ENCODE results near the gene GRIK3. TPM values are rescaled to one million over a fixed set of nuclear protein-coding genes. Genes with fewer than 3 reads are reported as not detected.
"Not testable (repeated sequence)": the region's sequence is repeated elsewhere in the genome, so short reads cannot be mapped to it uniquely, and the experiment has no call there.

The GRIK3 gene
- total RNA-seq, 4 donors from 2014 or later, result 0.75 to 9.8 (median 1.2) TPM

GRCh38 chr1:36909946-36910725 lies 124.2 kb downstream of the GRIK3 start:
- in situ Hi-C loops (cut with MboI; ENCODE audit: low pct_ligation_motif_present in 1 of 4, low pct_unique_long_range_greater_than_20kb in 1 of 4, low sequenced_read_pairs in 3 of 4) (no loop called here), intact Hi-C loops (cut with DNase I; ENCODE audit: low total_unique reads) (no loop called here)
- Histone ChIP-seq H3K27ac (no peak overlapping the region), H3K4me1 (no peaks in the 10 kb centered on the region), H3K36me3 (no peaks in the 10 kb centered on the region), H3K4me3 (no peak overlapping the region), H3K27me3 (peaks cover 4% of the 10 kb centered on the region), H3K9me3 (no peaks in the 10 kb centered on the region)
- DNase-seq, result no peak
- TF ChIP-seq POLR2A (IDR thresholded peaks at IDR 0.05), result no peak
- TF ChIP-seq POLR2AphosphoS5 (IDR thresholded peaks at IDR 0.05), result no peak
- no peak for TF ChIP-seq EP300 (IDR thresholded peaks at IDR 0.05; ENCODE audit: low read depth)
- no peak for TF ChIP-seq CTCF (IDR thresholded peaks at IDR 0.05)
- 24 to 37% methylated on average over 2 to 10 of the region's 10 CpGs for WGBS, 2 donors (ENCODE audit: low coverage in 1 of 2)

- 73 to 77% methylated on average over 3 to 10 of the region's 10 CpGs for WGBS, 2 donors (ENCODE audit: low coverage in 1 of 2)
- DNase-seq; H3K4me1 ChIP-seq; H3K27ac ChIP-seq; H3K4me3 ChIP-seq; H3K36me3 ChIP-seq; H3K27me3 ChIP-seq; intact Hi-C loops (cut with DNase I; ENCODE audit: low total_unique reads); in situ Hi-C loops (cut with MboI; ENCODE audit: low pct_ligation_motif_present in 1 of 4, low pct_unique_long_range_greater_than_20kb in 1 of 4, low sequenced_read_pairs in 3 of 4); H3K9me3 ChIP-seq: not testable (repeated sequence)
These were observed 125.0 kb downstream of the GRIK3 start for GRCh38 chr1:36909359-36909758.

DNA sequence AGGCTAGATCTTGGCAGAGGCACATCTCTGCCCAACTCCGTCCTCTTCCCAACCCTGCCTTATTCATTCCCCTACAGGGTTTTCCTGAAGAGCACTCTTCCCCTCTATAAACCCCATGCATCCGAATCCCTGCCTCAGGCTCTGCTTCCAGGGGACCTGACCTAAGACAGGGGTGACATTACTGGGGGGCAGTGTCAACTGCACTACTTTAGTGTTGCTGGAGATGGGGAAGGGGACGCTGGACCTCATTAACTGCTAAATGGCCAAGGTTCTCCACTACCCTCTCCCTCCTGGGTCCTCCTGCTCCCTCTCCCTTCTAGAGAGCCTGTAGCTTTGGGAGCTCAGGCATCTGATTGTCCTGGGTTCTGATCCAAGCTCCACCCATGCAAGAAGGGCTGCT lies 126.2 kb downstream of the GRIK3 start:
- 69 to 83% methylated on average over 1 to 3 of the region's 3 CpGs for WGBS, 2 donors (ENCODE audit: low coverage in 1 of 2)
- TF ChIP-seq CTCF (IDR thresholded peaks at IDR 0.05), result no peak
- Histone ChIP-seq H3K27me3 (peaks cover 4% of the 10 kb centered on the region), H3K4me1 (no peaks in the 10 kb centered on the region), H3K9me3 (no peaks in the 10 kb centered on the region), H3K36me3 (no peaks in the 10 kb centered on the region), H3K4me3 (no peak overlapping the region), H3K27ac (no peak overlapping the region)
- no peak for DNase-seq
- in situ Hi-C loops (cut with MboI; ENCODE audit: low pct_ligation_motif_present in 1 of 4, low pct_unique_long_range_greater_than_20kb in 1 of 4, low sequenced_read_pairs in 3 of 4), result no loop called here
- intact Hi-C loops (cut with DNase I; ENCODE audit: low total_unique reads), result no loop called here

GRCh38 chr1:36906555-36906954 lies 127.8 kb downstream of the GRIK3 start:
- H3K36me3 ChIP-seq, result no peaks in the 10 kb centered on the region
- DNase-seq, result no peak
- no peaks in the 10 kb centered on the region for H3K4me1 ChIP-seq
- 64 to 74% methylated on average over 3 of the region's 3 CpGs for WGBS, 2 donors (ENCODE audit: low coverage in 1 of 2)
- TF ChIP-seq EP300 (IDR thresholded peaks at IDR 0.05; ENCODE audit: low read depth), result no peak
- no peak for TF ChIP-seq CTCF (IDR thresholded peaks at IDR 0.05)
- TF ChIP-seq POLR2A (IDR thresholded peaks at IDR 0.05), result no peak
- no peak for TF ChIP-seq POLR2AphosphoS5 (IDR thresholded peaks at IDR 0.05)
- H3K27me3 ChIP-seq, result peaks cover 4% of the 10 kb centered on the region
- no peaks in the 10 kb centered on the region for H3K9me3 ChIP-seq
- H3K27ac ChIP-seq, result no peak overlapping the region
- intact Hi-C loops (cut with DNase I; ENCODE audit: low total_unique reads) (no loop called here), in situ Hi-C loops (cut with MboI; ENCODE audit: low pct_ligation_motif_present in 1 of 4, low pct_unique_long_range_greater_than_20kb in 1 of 4, low sequenced_read_pairs in 3 of 4) (no loop called here)
- H3K4me3 ChIP-seq, result no peak overlapping the region

- TF ChIP-seq POLR2A (IDR thresholded peaks at IDR 0.05) (no peak), POLR2AphosphoS5 (IDR thresholded peaks at IDR 0.05) (no peak), CTCF (IDR thresholded peaks at IDR 0.05) (no peak), EP300 (IDR thresholded peaks at IDR 0.05; ENCODE audit: low read depth) (no peak)
- in situ Hi-C loops (cut with MboI; ENCODE audit: low pct_ligation_motif_present in 1 of 4, low pct_unique_long_range_greater_than_20kb in 1 of 4, low sequenced_read_pairs in 3 of 4) (no loop called here), intact Hi-C loops (cut with DNase I; ENCODE audit: low total_unique reads) (no loop called here)
- no peaks in the 10 kb centered on the region for H3K4me1 ChIP-seq
- peaks cover 4% of the 10 kb centered on the region for H3K27me3 ChIP-seq
- no peak overlapping the region for H3K27ac ChIP-seq
- WGBS, 2 donors (ENCODE audit: low coverage in 1 of 2), result 67 to 79% methylated on average over 1 to 3 of the region's 3 CpGs
- no peak for DNase-seq
- H3K4me3 ChIP-seq, result no peak overlapping the region
- H3K9me3 ChIP-seq, result no peaks in the 10 kb centered on the region
- H3K36me3 ChIP-seq, result no peaks in the 10 kb centered on the region
These were observed 128.4 kb downstream of the GRIK3 start for GRCh38 chr1:36905941-36906340.
